ENCODE results near the gene CASQ2.
"Not testable (repeated sequence)": the region's sequence is repeated elsewhere in the genome, so short reads cannot be mapped to it uniquely, and the experiment has no call there.

CASQ2 gene

GRCh38 chr1:115780655-115781054, 12.1 kb upstream of the CASQ2 start:
- DNase-seq = not testable (repeated sequence)

- not testable (repeated sequence) for DNase-seq
Measured at GRCh38 chr1:115779075-115779474, 10.6 kb upstream of the CASQ2 start.

GRCh38 chr1:115771847-115772457, 3.4 kb upstream of the CASQ2 start:
- DNase-seq = peak; percentile 84

- peak; percentile 37 for DNase-seq
Measured at GRCh38 chr1:115771094-115771846, 2.8 kb upstream of the CASQ2 start.

GRCh38 chr1:115767403-115767802, 1.1 kb downstream of the CASQ2 start:
- no peak for DNase-seq

- no peak for DNase-seq
Measured at GRCh38 chr1:115765091-115765490, 3.4 kb downstream of the CASQ2 start.

- no peak for DNase-seq
Measured at GRCh38 chr1:115764541-115764940, 4.0 kb downstream of the CASQ2 start.

- DNase-seq = no peak
Measured at GRCh38 chr1:115762779-115763178, 5.7 kb downstream of the CASQ2 start.

GRCh38 chr1:115761601-115762302, 6.8 kb downstream of the CASQ2 start:
- DNase-seq = no peak

- DNase-seq = no peak
Measured at GRCh38 chr1:115757856-115758255, 10.7 kb downstream of the CASQ2 start.

- DNase-seq = no peak
Measured at GRCh38 chr1:115757326-115757725, 11.2 kb downstream of the CASQ2 start.

- no peak for DNase-seq
Measured at GRCh38 chr1:115755456-115756370, 12.8 kb downstream of the CASQ2 start.

- DNase-seq = no peak
Measured at GRCh38 chr1:115753830-115754229, 14.7 kb downstream of the CASQ2 start.

- no peak for DNase-seq
Measured at GRCh38 chr1:115753361-115753760, 15.2 kb downstream of the CASQ2 start.

GRCh38 chr1:115748401-115749150, 19.9 kb downstream of the CASQ2 start:
- no peak for DNase-seq

- DNase-seq = no peak
Measured at GRCh38 chr1:115746021-115746690, 22.4 kb downstream of the CASQ2 start.

- no peak for DNase-seq
Measured at GRCh38 chr1:115744646-115745275, 23.8 kb downstream of the CASQ2 start.

- no peak for DNase-seq
Measured at GRCh38 chr1:115740811-115741210, 27.7 kb downstream of the CASQ2 start.

- no peak for DNase-seq
Measured at GRCh38 chr1:115732316-115732715, 36.2 kb downstream of the CASQ2 start.

GRCh38 chr1:115729756-115730155, 38.8 kb downstream of the CASQ2 start:
- DNase-seq = no peak

GRCh38 chr1:115728341-115728740, 40.2 kb downstream of the CASQ2 start:
- no peak for DNase-seq
